GM12878 (cell line): ENCODE results near the gene ZNF165. TPM values are rescaled to one million over a fixed set of nuclear protein-coding genes. Genes with fewer than 3 reads are reported as not detected.

Source experiments
- ATF7 ChIP-seq: fragments of 450-650 bp; IDR thresholded peaks from 2 replicates; pipeline ENCODE4 v1.6.1; 2016; ENCODE audit warnings: low read depth, mild to moderate bottlenecking
- BCL11A ChIP-seq: IDR thresholded peaks from 2 replicates; pipeline ENCODE4 v1.6.1; 2011; ENCODE audit warnings: low read depth, low read length
- CBFB ChIP-seq: IDR thresholded peaks from 2 replicates; pipeline ENCODE4 v1.6.1; 2016; ENCODE audit warnings: antibody characterized with exemption, low read depth
- CBX5 ChIP-seq: sonication (generic); IDR thresholded peaks from 2 replicates; pipeline ENCODE4 v1.6.1; 2016; ENCODE audit warnings: low read depth, moderate library complexity, mild to moderate bottlenecking, inconsistent platforms
- CHD1 ChIP-seq: IDR thresholded peaks from 2 replicates; pipeline ENCODE4 v1.6.1; 2012; ENCODE audit warnings: low read depth, low read length, improper control_type of control experiment
- CREM ChIP-seq: IDR thresholded peaks from 2 replicates; pipeline ENCODE4 v1.6.1; 2014; ENCODE audit warnings: antibody characterized with exemption, low read depth
- FOXK2 ChIP-seq: fragments of 450-650 bp; IDR thresholded peaks from 2 replicates; pipeline ENCODE4 v1.6.1; 2017; ENCODE audit warnings: mild to moderate bottlenecking, moderate library complexity
- FOXM1 ChIP-seq: IDR thresholded peaks from 2 replicates; pipeline ENCODE4 v1.6.1; 2012; ENCODE audit warnings: low read depth, mild to moderate bottlenecking, inconsistent platforms, low read length, moderate library complexity
- GATAD2B ChIP-seq: fragments of 450-650 bp; conservative IDR thresholded peaks from 2 replicates; pipeline ENCODE4 v1.6.1; 2017; ENCODE audit warnings: low read depth, mild to moderate bottlenecking, moderate library complexity
- IKZF1 ChIP-seq: fragments of 450-650 bp; conservative IDR thresholded peaks from 2 replicates; pipeline ENCODE4 v1.6.1; 2017; ENCODE audit warnings: antibody characterized with exemption, mild to moderate bottlenecking
- JUND ChIP-seq: IDR thresholded peaks from 2 replicates; pipeline ENCODE4 v1.6.1; 2012; ENCODE audit warnings: low read depth, mild to moderate bottlenecking, low read length, improper control_type of control experiment, moderate library complexity
- MTA3 ChIP-seq: IDR thresholded peaks from 2 replicates; pipeline ENCODE4 v1.6.1; 2012; ENCODE audit warnings: low read length, inconsistent platforms, borderline replicate concordance
- NFIC ChIP-seq: IDR thresholded peaks from 2 replicates; pipeline ENCODE4 v1.6.1; 2012; ENCODE audit warnings: low read depth, mild to moderate bottlenecking, inconsistent platforms, low read length, moderate library complexity
- PAX5 ChIP-seq: IDR thresholded peaks from 2 replicates; pipeline ENCODE4 v1.6.1; 2011; ENCODE audit warnings: low read depth, low read length, borderline replicate concordance
- RAD21 ChIP-seq: IDR thresholded peaks from 2 replicates; pipeline ENCODE4 v1.6.1; 2011; ENCODE audit warnings: mild to moderate bottlenecking, low read depth, low read length, moderate library complexity; ENCODE audit not compliant: insufficient read depth
- RELA ChIP-seq: fragments of 450-650 bp; IDR thresholded peaks from 2 replicates; pipeline ENCODE4 v1.8.0; 2014; ENCODE audit warnings: borderline replicate concordance; ENCODE audit not compliant: partially characterized antibody
- SIN3A ChIP-seq: IDR thresholded peaks from 2 replicates; pipeline ENCODE4 v1.6.1; 2012; ENCODE audit warnings: low read depth, low read length, improper control_type of control experiment
- SMC3 ChIP-seq: IDR thresholded peaks from 2 replicates; pipeline ENCODE4 v1.6.1; 2011; ENCODE audit warnings: low read length, improper control_type of control experiment, borderline replicate concordance
- SPI1 ChIP-seq: IDR thresholded peaks from 2 replicates; pipeline ENCODE4 v1.6.1; 2011; ENCODE audit warnings: low read depth, mild to moderate bottlenecking, low read length, moderate library complexity, borderline replicate concordance; ENCODE audit not compliant: insufficient read depth
- TAF1 ChIP-seq: IDR thresholded peaks from 2 replicates; pipeline ENCODE4 v1.6.1; 2011; ENCODE audit warnings: mild to moderate bottlenecking, low read depth, low read length, borderline replicate concordance
- WRNIP1 ChIP-seq: IDR thresholded peaks from 2 replicates; pipeline ENCODE4 v1.6.1; 2011; ENCODE audit warnings: low read depth, low read length, improper control_type of control experiment, borderline replicate concordance
- polyA plus RNA-seq, 11 experiments: library from polyadenylated mRNA; depleted of rRNA in 4 of 11; unstranded in 6 of 11; stranded (reverse) in 5 of 11; fragments of >200 nt; fragmentation: Nextera tagmentation in 4 of 11; fragmentation: Illumina TruSeq in 1 of 11; extraction: Ambion mirVana in 4 of 11; extraction: Trizol in 1 of 11; gene quantifications; 1 replicate in 1 of 11; 2 replicates in 10 of 11; pipeline versions ENCODE4 v1.2.1 to v1.2.3, GENCODE V29; 2011 to 2016; ENCODE audit warnings: inconsistent platforms in 2 of 11, missing spikeins in 2 of 11, low read depth in 1 of 11
- total RNA-seq, 4 experiments: library from RNA; depleted of rRNA in 3 of 4; stranded (reverse); fragments of >200 nt in 3 of 4; fragmentation: Illumina TruSeq in 1 of 4; extraction: Trizol in 1 of 4; gene quantifications; 2 replicates each; pipeline versions ENCODE4 v1.2.1 to v1.2.3, GENCODE V29; 2013 to 2021
- TF ChIP-seq, protein P1 (sequence below): fragments of 450-650 bp; formaldehyde crosslinking; IDR thresholded peaks from 2 replicates; pipeline ENCODE4 v1.4.0; 2022; ENCODE audit warnings: mild to moderate bottlenecking, moderate library complexity
- TF ChIP-seq, protein P2 (sequence below): fragments of 450-650 bp; IDR thresholded peaks from 2 replicates; pipeline ENCODE4 v1.6.1; 2017; ENCODE audit warnings: borderline replicate concordance
- TF ChIP-seq, protein P3 (sequence below): fragments of 450-650 bp; IDR thresholded peaks from 2 replicates; pipeline ENCODE4 v1.6.1; 2017; ENCODE audit warnings: mild to moderate bottlenecking

ZNF165 gene
- total and polyA plus RNA-seq, 10 of the 15 experiments (the other 5 are each of a cell fraction or from before 2014, with no cell fraction given): 1.1 to 5.0 (median 2.9) TPM

DNA sequence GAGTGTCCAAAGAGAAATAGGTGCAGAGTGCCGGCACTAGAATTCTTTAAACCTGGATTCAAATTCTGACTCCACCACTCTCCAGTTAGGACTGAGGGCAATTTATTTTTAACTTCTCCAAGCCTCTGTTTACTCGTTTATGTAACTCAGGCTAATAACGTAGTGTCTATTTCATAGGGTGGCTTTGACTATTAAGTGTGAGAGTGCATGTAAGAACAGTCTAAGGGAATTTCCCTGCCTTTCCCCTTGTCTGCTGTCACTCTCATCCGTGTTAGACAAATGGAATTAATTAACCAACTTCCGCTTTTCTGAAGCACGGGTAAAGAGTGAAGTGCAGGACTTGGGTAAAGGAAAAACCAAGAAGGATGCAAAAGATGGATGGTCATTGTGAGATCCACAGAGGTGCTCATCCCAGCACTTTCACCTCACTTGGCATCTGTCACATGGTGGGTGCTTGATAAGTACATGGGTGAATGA, 57.2 kb downstream of the ZNF165 start (continued):
- TF ChIP-seq CHD1 (no peak; the same call in 1 of the 2 replicates), WRNIP1 (0 out of 2 replicates have a peak, but pooled peaks have one; percentile 59), SIN3A (no peak; the same call in 1 of the 2 replicates), MTA3 (no peak), NFIC (peak; percentile 63; the same call in 1 of the 2 replicates), FOXM1 (peak; percentile 81; the same call in 1 of the 2 replicates), JUND (no peak), ATF7 (peak; percentile 49), CBX5 (no peak), PAX5 (0 out of 2 replicates have a peak, but pooled peaks have one; percentile 10), IKZF1 (peak; percentile 55), SMC3 (no peak), CBFB (no peak), RELA (peak; percentile 96), SPI1 (peak; percentile 80), RAD21 (no peak), FOXK2 (no peak), BCL11A (peak; percentile 75), CREM (peak; percentile 39), GATAD2B (no peak), TAF1 (no peak; the same call in 1 of the 2 replicates)
- TF ChIP-seq, protein P1, sequence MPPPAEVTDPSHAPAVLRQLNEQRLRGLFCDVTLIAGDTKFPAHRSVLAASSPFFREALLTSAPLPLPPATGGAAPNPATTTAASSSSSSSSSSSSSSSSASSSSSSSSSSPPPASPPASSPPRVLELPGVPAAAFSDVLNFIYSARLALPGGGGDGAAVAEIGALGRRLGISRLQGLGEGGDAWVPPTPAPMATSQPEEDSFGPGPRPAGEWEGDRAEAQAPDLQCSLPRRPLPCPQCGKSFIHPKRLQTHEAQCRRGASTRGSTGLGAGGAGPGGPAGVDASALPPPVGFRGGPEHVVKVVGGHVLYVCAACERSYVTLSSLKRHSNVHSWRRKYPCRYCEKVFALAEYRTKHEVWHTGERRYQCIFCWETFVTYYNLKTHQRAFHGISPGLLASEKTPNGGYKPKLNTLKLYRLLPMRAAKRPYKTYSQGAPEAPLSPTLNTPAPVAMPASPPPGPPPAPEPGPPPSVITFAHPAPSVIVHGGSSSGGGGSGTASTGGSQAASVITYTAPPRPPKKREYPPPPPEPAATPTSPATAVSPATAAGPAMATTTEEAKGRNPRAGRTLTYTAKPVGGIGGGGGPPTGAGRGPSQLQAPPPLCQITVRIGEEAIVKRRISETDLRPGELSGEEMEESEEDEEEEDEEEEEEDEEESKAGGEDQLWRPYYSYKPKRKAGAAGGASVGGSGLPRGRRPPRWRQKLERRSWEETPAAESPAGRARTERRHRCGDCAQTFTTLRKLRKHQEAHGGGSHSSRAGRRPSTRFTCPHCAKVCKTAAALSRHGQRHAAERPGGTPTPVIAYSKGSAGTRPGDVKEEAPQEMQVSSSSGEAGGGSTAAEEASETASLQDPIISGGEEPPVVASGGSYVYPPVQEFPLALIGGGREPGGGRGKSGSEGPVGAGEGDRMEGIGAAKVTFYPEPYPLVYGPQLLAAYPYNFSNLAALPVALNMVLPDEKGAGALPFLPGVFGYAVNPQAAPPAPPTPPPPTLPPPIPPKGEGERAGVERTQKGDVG: no peak
- TF ChIP-seq, protein P2, sequence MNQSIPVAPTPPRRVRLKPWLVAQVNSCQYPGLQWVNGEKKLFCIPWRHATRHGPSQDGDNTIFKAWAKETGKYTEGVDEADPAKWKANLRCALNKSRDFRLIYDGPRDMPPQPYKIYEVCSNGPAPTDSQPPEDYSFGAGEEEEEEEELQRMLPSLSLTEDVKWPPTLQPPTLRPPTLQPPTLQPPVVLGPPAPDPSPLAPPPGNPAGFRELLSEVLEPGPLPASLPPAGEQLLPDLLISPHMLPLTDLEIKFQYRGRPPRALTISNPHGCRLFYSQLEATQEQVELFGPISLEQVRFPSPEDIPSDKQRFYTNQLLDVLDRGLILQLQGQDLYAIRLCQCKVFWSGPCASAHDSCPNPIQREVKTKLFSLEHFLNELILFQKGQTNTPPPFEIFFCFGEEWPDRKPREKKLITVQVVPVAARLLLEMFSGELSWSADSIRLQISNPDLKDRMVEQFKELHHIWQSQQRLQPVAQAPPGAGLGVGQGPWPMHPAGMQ: no peak
- TF ChIP-seq, protein P3, sequence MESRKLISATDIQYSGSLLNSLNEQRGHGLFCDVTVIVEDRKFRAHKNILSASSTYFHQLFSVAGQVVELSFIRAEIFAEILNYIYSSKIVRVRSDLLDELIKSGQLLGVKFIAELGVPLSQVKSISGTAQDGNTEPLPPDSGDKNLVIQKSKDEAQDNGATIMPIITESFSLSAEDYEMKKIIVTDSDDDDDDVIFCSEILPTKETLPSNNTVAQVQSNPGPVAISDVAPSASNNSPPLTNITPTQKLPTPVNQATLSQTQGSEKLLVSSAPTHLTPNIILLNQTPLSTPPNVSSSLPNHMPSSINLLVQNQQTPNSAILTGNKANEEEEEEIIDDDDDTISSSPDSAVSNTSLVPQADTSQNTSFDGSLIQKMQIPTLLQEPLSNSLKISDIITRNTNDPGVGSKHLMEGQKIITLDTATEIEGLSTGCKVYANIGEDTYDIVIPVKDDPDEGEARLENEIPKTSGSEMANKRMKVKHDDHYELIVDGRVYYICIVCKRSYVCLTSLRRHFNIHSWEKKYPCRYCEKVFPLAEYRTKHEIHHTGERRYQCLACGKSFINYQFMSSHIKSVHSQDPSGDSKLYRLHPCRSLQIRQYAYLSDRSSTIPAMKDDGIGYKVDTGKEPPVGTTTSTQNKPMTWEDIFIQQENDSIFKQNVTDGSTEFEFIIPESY: no peak
